KMS-11 (cell line): Measurements from ENCODE around the gene SELENOI.

ENCODE experiments used
- H2AFZ ChIP-seq: fragments of 200-600 bp; sonication (generic); 2 replicates; pipeline ENCODE4 v1.6.1; 2016; ENCODE audit warnings: antibody characterized with exemption, mixed run types, low read depth
- H3K27ac ChIP-seq: fragments of 200-600 bp; sonication (generic); 2 replicates; pipeline ENCODE4 v1.6.1; 2016; ENCODE audit warnings: mild to moderate bottlenecking, mixed run types
- H3K27me3 ChIP-seq: fragments of 200-600 bp; sonication (generic); 2 replicates; pipeline ENCODE4 v1.6.1; 2017; ENCODE audit warnings: mild to moderate bottlenecking, low read depth, mixed run types, moderate library complexity; ENCODE audit not compliant: insufficient read depth
- H3K36me3 ChIP-seq: fragments of 200-600 bp; sonication (generic); 2 replicates; pipeline ENCODE4 v1.6.1; 2017; ENCODE audit warnings: mild to moderate bottlenecking, mixed run types; ENCODE audit not compliant: insufficient read depth
- H3K4me1 ChIP-seq: fragments of 200-600 bp; sonication (generic); 2 replicates; pipeline ENCODE4 v1.6.1; 2016; ENCODE audit warnings: mild to moderate bottlenecking, low read depth, mixed run types; ENCODE audit not compliant: poor library complexity, severe bottlenecking
- H3K4me2 ChIP-seq: fragments of 200-600 bp; sonication (generic); 2 replicates; pipeline ENCODE4 v1.7.0; 2016; ENCODE audit warnings: mild to moderate bottlenecking, mixed run types
- H3K4me3 ChIP-seq: fragments of 200-600 bp; sonication (generic); IDR thresholded peaks from 2 replicates; pipeline ENCODE4 v1.6.1; 2017; ENCODE audit warnings: low read depth, low read length, mixed read lengths; ENCODE audit not compliant: insufficient read depth
- H3K79me2 ChIP-seq: fragments of 200-600 bp; sonication (generic); 2 replicates; pipeline ENCODE4 v1.6.1; 2016; ENCODE audit warnings: low read depth, mixed run types; ENCODE audit not compliant: insufficient read depth
- H3K9ac ChIP-seq: fragments of 200-600 bp; sonication (generic); 2 replicates; pipeline ENCODE4 v1.6.1; 2016; ENCODE audit warnings: mild to moderate bottlenecking, mixed run types
- H4K20me1 ChIP-seq: fragments of 200-600 bp; sonication (generic); 2 replicates; pipeline ENCODE4 v1.6.1; 2016; ENCODE audit warnings: mild to moderate bottlenecking, mixed run types; ENCODE audit not compliant: insufficient read depth
- CTCF ChIP-seq: fragments of 200-600 bp; sonication (generic); conservative IDR thresholded peaks from 2 replicates; pipeline ENCODE4 v1.6.1; 2017; ENCODE audit warnings: low read depth, mild to moderate bottlenecking, antibody characterized with exemption, low read length, moderate library complexity, mixed read lengths

Gene SELENOI

GRCh38 chr2:26356111-26356510, 10.2 kb downstream of the SELENOI start:
- no peak overlapping the region for H3K27ac ChIP-seq
- H3K27me3 ChIP-seq, result no peaks in the 10 kb centered on the region
- peaks cover 9% of the 10 kb centered on the region; the same call in 1 of the 2 replicates for H4K20me1 ChIP-seq
- H3K4me3 ChIP-seq, result no peak overlapping the region
- H3K36me3 ChIP-seq, result no peaks in the 10 kb centered on the region
- no peak overlapping the region for H2AFZ ChIP-seq
- H3K4me2 ChIP-seq, result no peak overlapping the region
- TF ChIP-seq CTCF, result no peak
- no peak overlapping the region for H3K9ac ChIP-seq
- H3K79me2 ChIP-seq, result peaks cover 99% of the 10 kb centered on the region
- H3K4me1 ChIP-seq, result peaks cover 9% of the 10 kb centered on the region

- no peak overlapping the region for H3K27ac ChIP-seq
- no peak overlapping the region for H2AFZ ChIP-seq
- TF ChIP-seq CTCF, result no peak
- H3K4me1 ChIP-seq, result peaks cover 9% of the 10 kb centered on the region
- H3K9ac ChIP-seq, result no peak overlapping the region
- H4K20me1 ChIP-seq, result peaks cover 9% of the 10 kb centered on the region; the same call in 1 of the 2 replicates
- H3K4me2 ChIP-seq, result no peak overlapping the region
- no peak overlapping the region for H3K4me3 ChIP-seq
- no peaks in the 10 kb centered on the region for H3K36me3 ChIP-seq
- peaks cover 99% of the 10 kb centered on the region for H3K79me2 ChIP-seq
- H3K27me3 ChIP-seq, result no peaks in the 10 kb centered on the region
Observed at GRCh38 chr2:26356771-26357170, 10.8 kb downstream of the SELENOI start.

GRCh38 chr2:26359886-26360473, 14.0 kb downstream of the SELENOI start:
- Histone ChIP-seq H3K27ac (no peak overlapping the region), H3K4me3 (no peak overlapping the region), H3K36me3 (no peaks in the 10 kb centered on the region), H4K20me1 (peaks cover 18% of the 10 kb centered on the region), H3K4me2 (no peak overlapping the region), H3K4me1 (peaks cover 27% of the 10 kb centered on the region), H3K9ac (no peak overlapping the region), H2AFZ (no peak overlapping the region), H3K27me3 (no peaks in the 10 kb centered on the region), H3K79me2 (peaks cover 88% of the 10 kb centered on the region)
- no peak for TF ChIP-seq CTCF

GRCh38 chr2:26363323-26363722, 17.4 kb downstream of the SELENOI start:
- Histone ChIP-seq H3K27me3 (no peaks in the 10 kb centered on the region), H3K36me3 (no peaks in the 10 kb centered on the region), H3K4me1 (peaks cover 27% of the 10 kb centered on the region), H3K4me3 (no peak overlapping the region), H2AFZ (no peak overlapping the region), H3K4me2 (no peak overlapping the region), H4K20me1 (peaks cover 9% of the 10 kb centered on the region), H3K27ac (no peak overlapping the region), H3K79me2 (peaks cover 55% of the 10 kb centered on the region), H3K9ac (no peak overlapping the region)
- no peak for TF ChIP-seq CTCF
